Fibroblast of lung (primary cell): ENCODE measurements around the gene RAB13. TPM values are rescaled to one million over a fixed set of nuclear protein-coding genes. Genes with fewer than 3 reads are reported as not detected.

ENCODE experiments used
- DNase-seq, 2 donors: peaks; one replicate each; pipeline versions ENCODE4 v3.0.0 to v3.0.0-alpha.2; 2010; ENCODE audit warnings: low read depth in 2 of 2
- H2AFZ ChIP-seq: 2 replicates; pipeline ENCODE4 v1.5.1; 2012; ENCODE audit warnings: low read length, control low read depth, inconsistent platforms
- H3K27ac ChIP-seq: 2 replicates; pipeline ENCODE4 v1.5.1; 2011; ENCODE audit warnings: low read length, control low read depth; ENCODE audit not compliant: insufficient read depth
- H3K27me3 ChIP-seq: 2 replicates; pipeline ENCODE4 v1.5.1; 2011; ENCODE audit warnings: mild to moderate bottlenecking, low read length; ENCODE audit not compliant: control insufficient read depth, insufficient read depth
- H3K36me3 ChIP-seq: 2 replicates; pipeline ENCODE4 v1.5.1; 2011; ENCODE audit warnings: low read length; ENCODE audit not compliant: control insufficient read depth, insufficient read depth
- H3K4me1 ChIP-seq: 2 replicates; pipeline ENCODE4 v1.5.1; 2011; ENCODE audit warnings: low read length; ENCODE audit not compliant: control insufficient read depth, insufficient read depth; ENCODE audit errors: extremely low read depth
- H3K4me2 ChIP-seq: 2 replicates; pipeline ENCODE4 v1.5.1; 2011; ENCODE audit warnings: low read length, control low read depth; ENCODE audit not compliant: insufficient read depth; ENCODE audit errors: extremely low read depth
- H3K4me3 ChIP-seq, 4 experiments: fragments of 200-600 bp in 1 of 4; sonication (generic) in 1 of 4; replicated peaks in 1 of 4; 2 replicates each; pipeline ENCODE4 v1.5.1; 2011 to 2016; ENCODE audit warnings: low read length in 4 of 4, low read depth in 3 of 4, mild to moderate bottlenecking in 3 of 4, control low read depth in 2 of 4, inconsistent platforms in 1 of 4, mixed read lengths in 1 of 4; ENCODE audit not compliant: insufficient read depth in 1 of 4; ENCODE audit errors: control extremely low read depth in 1 of 4
- H3K79me2 ChIP-seq: 2 replicates; pipeline ENCODE4 v1.5.1; 2012; ENCODE audit warnings: mild to moderate bottlenecking, low read length, inconsistent platforms; ENCODE audit not compliant: control insufficient read depth, insufficient read depth
- H3K9ac ChIP-seq: 2 replicates; pipeline ENCODE4 v1.5.1; 2011; ENCODE audit warnings: mild to moderate bottlenecking, low read length, control low read depth; ENCODE audit not compliant: insufficient read depth
- H3K9me3 ChIP-seq: 2 replicates; pipeline ENCODE4 v1.5.1; 2012; ENCODE audit warnings: low read depth, low read length; ENCODE audit not compliant: control insufficient read depth, insufficient read depth
- H4K20me1 ChIP-seq: 2 replicates; pipeline ENCODE4 v1.5.1; 2011; ENCODE audit warnings: low read length; ENCODE audit not compliant: control insufficient read depth, insufficient read depth; ENCODE audit errors: extremely low read depth
- CTCF ChIP-seq, 2 donors: IDR thresholded peaks in 1 of 2; conservative IDR thresholded peaks in 1 of 2; 1 replicate in 1 of 2; 2 replicates in 1 of 2; pipeline ENCODE4 v1.5.1; 2011 to 2012; ENCODE audit warnings: low read length in 2 of 2, control low read depth in 1 of 2, inconsistent platforms in 1 of 2, low read depth in 1 of 2, mild to moderate bottlenecking in 1 of 2
- EZH2 ChIP-seq: IDR thresholded peaks from 2 replicates; pipeline ENCODE4 v1.5.1; 2012; ENCODE audit warnings: low read length, control low read depth, mild to moderate bottlenecking; ENCODE audit errors: missing control alignments
- polyA plus RNA-seq, 2 donors: library from polyadenylated mRNA; depleted of rRNA in 1 of 2; stranded (reverse) in 1 of 2; unstranded in 1 of 2; fragments of >200 nt; gene quantifications; 2 replicates each; pipeline ENCODE4 v1.2.1, GENCODE V29; 2011 to 2012; ENCODE audit warnings: missing spikeins in 1 of 2
- total RNA-seq: library from RNA; depleted of rRNA; stranded (reverse); fragments of >200 nt; gene quantifications from 2 replicates; pipeline ENCODE4 v1.2.1, GENCODE V29; 2014

The RAB13 gene
- total and polyA plus RNA-seq, 2 donors (not counting 1 experiment from before 2014, with no cell fraction given) = 86.2 to 126 TPM

GRCh38 chr1:153934746-153935145 is 51.4 kb downstream of the RAB13 start:
- no peaks in the 10 kb centered on the region for H3K9me3 ChIP-seq
- H3K4me3 ChIP-seq = no peak overlapping the region
- H2AFZ ChIP-seq = no peak overlapping the region
- H3K9ac ChIP-seq = no peak overlapping the region
- no peak for TF ChIP-seq EZH2
- no peak for TF ChIP-seq CTCF (conservative IDR thresholded peaks at IDR 0.05 in 1 of 2, IDR thresholded peaks at IDR 0.05 in 1 of 2; ENCODE audit: low read depth in 1 of 2, low read length in 2 of 2)
- H3K27me3 ChIP-seq = no peaks in the 10 kb centered on the region
- H3K4me2 ChIP-seq = no peak overlapping the region
- H3K27ac ChIP-seq = no peak overlapping the region
- peaks cover 27% of the 10 kb centered on the region for H3K36me3 ChIP-seq
- H3K79me2 ChIP-seq = no peaks in the 10 kb centered on the region
- no peaks in the 10 kb centered on the region for H3K4me1 ChIP-seq
- no peak for DNase-seq
- H4K20me1 ChIP-seq = no peaks in the 10 kb centered on the region

GRCh38 chr1:153933955-153934354 is 52.2 kb downstream of the RAB13 start:
- H3K4me1 ChIP-seq = peaks cover 3% of the 10 kb centered on the region
- no peaks in the 10 kb centered on the region for H3K9me3 ChIP-seq
- no peak for DNase-seq
- H3K4me3 ChIP-seq = no peak overlapping the region
- H3K4me2 ChIP-seq = no peak overlapping the region
- H3K79me2 ChIP-seq = no peaks in the 10 kb centered on the region
- no peaks in the 10 kb centered on the region for H4K20me1 ChIP-seq
- no peak overlapping the region for H3K9ac ChIP-seq
- no peaks in the 10 kb centered on the region for H3K27me3 ChIP-seq
- H3K36me3 ChIP-seq = peaks cover 24% of the 10 kb centered on the region
- no peak for TF ChIP-seq EZH2
- no peak for TF ChIP-seq CTCF (conservative IDR thresholded peaks at IDR 0.05 in 1 of 2, IDR thresholded peaks at IDR 0.05 in 1 of 2; ENCODE audit: low read depth in 1 of 2, low read length in 2 of 2)
- H2AFZ ChIP-seq = no peak overlapping the region
- H3K27ac ChIP-seq = no peak overlapping the region

- H3K4me2 ChIP-seq = no peak overlapping the region
- no peak overlapping the region for H2AFZ ChIP-seq
- DNase-seq = no peak
- peaks cover 23% of the 10 kb centered on the region for H3K36me3 ChIP-seq
- peaks cover 5% of the 10 kb centered on the region for H3K4me1 ChIP-seq
- H3K79me2 ChIP-seq = no peaks in the 10 kb centered on the region
- no peaks in the 10 kb centered on the region for H3K9me3 ChIP-seq
- H3K4me3 ChIP-seq = no peak overlapping the region
- TF ChIP-seq CTCF (conservative IDR thresholded peaks at IDR 0.05 in 1 of 2, IDR thresholded peaks at IDR 0.05 in 1 of 2; ENCODE audit: low read depth in 1 of 2, low read length in 2 of 2) = no peak
- TF ChIP-seq EZH2 = no peak
- H3K9ac ChIP-seq = no peak overlapping the region
- no peaks in the 10 kb centered on the region for H3K27me3 ChIP-seq
- no peak overlapping the region for H3K27ac ChIP-seq
- H4K20me1 ChIP-seq = no peaks in the 10 kb centered on the region
Measured at GRCh38 chr1:153933430-153933829, 52.7 kb downstream of the RAB13 start.
